Spleen (tissue), 7 donors: ENCODE results near the gene SLC17A3.

Experiments used
- POLR2A ChIP-seq, 3 donors: fragments of 450-650 bp; IDR thresholded peaks; one replicate each; pipeline ENCODE4 v1.5.1; 2017; ENCODE audit warnings: antibody characterized with exemption in 3 of 3, mild to moderate bottlenecking in 1 of 3
- TF ChIP-seq, protein P1 (sequence below), 11 experiments: fragments of 200-600 bp in 7 of 11; fragments of 450-650 bp in 4 of 11; sonication (generic) in 4 of 11; IDR thresholded peaks in 8 of 11; conservative IDR thresholded peaks in 3 of 11; 1 replicate in 7 of 11; 2 replicates in 4 of 11; pipeline versions ENCODE4 v1.4.0 to v1.8.0; 2016 to 2021; ENCODE audit warnings: antibody characterized with exemption in 11 of 11, inconsistent platforms in 4 of 11, mild to moderate bottlenecking in 1 of 11
- donor health status: DM: no; HTN: no; CAD: no; lungs with moderate emphysema.
- donor health status: DM: no; HTN: no; CAD: no.
- donor health status: DM: no; HTN: no; CAD: no.

GRCh38 chr6:25889877-25890853 lies 16.1 kb upstream of the SLC17A3 start:
- TF ChIP-seq POLR2A (IDR thresholded peaks at IDR 0.05), result no peak
- TF ChIP-seq, protein P1, sequence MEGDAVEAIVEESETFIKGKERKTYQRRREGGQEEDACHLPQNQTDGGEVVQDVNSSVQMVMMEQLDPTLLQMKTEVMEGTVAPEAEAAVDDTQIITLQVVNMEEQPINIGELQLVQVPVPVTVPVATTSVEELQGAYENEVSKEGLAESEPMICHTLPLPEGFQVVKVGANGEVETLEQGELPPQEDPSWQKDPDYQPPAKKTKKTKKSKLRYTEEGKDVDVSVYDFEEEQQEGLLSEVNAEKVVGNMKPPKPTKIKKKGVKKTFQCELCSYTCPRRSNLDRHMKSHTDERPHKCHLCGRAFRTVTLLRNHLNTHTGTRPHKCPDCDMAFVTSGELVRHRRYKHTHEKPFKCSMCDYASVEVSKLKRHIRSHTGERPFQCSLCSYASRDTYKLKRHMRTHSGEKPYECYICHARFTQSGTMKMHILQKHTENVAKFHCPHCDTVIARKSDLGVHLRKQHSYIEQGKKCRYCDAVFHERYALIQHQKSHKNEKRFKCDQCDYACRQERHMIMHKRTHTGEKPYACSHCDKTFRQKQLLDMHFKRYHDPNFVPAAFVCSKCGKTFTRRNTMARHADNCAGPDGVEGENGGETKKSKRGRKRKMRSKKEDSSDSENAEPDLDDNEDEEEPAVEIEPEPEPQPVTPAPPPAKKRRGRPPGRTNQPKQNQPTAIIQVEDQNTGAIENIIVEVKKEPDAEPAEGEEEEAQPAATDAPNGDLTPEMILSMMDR (IDR thresholded peaks at IDR 0.05 in 8 of 11, conservative IDR thresholded peaks at IDR 0.05 in 3 of 11), result peak in 4 of 11 experiments; percentile 12 to 33 (median 24)
